HL-60 (cell line): ENCODE data around the gene RPUSD3.
A peak's percentile ranks its signal among the peaks of the same experiment; 100 is the strongest.

Experiments
- POLR2AphosphoS5 ChIP-seq: IDR thresholded peaks from 2 replicates; pipeline ENCODE4 v1.6.1; 2012; ENCODE audit warnings: low read depth
- TF ChIP-seq, protein P1 (sequence below): IDR thresholded peaks from one replicate; pipeline ENCODE4 v1.5.1; 2011; ENCODE audit warnings: low read length, control low read depth, inconsistent platforms; ENCODE audit not compliant: insufficient read depth

DNA sequence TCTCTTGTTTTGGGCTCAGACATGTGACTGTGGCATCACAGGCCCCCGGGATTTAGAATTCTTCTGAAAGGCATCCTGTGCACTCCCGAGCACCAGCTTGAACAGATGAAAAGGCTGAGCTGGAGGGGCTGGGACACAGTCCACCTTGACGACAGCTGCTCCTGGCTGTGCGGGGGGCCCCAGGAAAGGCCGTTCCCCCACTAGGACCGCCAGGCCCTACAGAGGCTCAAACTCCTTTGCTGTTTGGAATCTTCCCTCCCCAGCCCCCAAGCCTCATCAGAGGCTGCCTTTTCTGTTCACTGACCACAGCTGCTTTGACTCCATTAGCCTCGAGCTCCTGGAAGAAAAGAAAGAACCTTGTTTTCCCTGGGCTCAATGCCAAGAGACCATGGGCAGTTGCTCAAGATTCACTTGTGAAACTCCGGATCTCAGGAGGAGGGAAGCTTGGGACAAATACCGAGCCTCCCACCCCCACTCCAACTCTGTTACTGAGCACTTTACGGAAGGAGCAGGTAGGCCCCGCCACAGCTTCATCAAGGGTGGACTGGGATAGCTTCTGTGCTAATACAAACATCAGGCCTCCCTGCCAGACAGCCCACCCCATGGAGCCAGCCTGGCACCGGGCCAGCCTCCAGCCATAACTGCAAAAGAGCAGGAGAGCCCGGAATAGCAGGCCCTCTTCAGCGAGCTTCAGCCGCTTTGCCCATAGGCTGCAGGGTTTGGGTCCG, 20.6 kb upstream of the RPUSD3 start:
- TF ChIP-seq, protein P1, sequence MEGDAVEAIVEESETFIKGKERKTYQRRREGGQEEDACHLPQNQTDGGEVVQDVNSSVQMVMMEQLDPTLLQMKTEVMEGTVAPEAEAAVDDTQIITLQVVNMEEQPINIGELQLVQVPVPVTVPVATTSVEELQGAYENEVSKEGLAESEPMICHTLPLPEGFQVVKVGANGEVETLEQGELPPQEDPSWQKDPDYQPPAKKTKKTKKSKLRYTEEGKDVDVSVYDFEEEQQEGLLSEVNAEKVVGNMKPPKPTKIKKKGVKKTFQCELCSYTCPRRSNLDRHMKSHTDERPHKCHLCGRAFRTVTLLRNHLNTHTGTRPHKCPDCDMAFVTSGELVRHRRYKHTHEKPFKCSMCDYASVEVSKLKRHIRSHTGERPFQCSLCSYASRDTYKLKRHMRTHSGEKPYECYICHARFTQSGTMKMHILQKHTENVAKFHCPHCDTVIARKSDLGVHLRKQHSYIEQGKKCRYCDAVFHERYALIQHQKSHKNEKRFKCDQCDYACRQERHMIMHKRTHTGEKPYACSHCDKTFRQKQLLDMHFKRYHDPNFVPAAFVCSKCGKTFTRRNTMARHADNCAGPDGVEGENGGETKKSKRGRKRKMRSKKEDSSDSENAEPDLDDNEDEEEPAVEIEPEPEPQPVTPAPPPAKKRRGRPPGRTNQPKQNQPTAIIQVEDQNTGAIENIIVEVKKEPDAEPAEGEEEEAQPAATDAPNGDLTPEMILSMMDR = no peak
- peak; percentile 59; the same call in 1 of the 2 replicates for TF ChIP-seq POLR2AphosphoS5
